Muscle of leg (tissue), 11 donors: ENCODE data around the gene CLEC18B. TPM values are rescaled to one million over a fixed set of nuclear protein-coding genes. Genes with fewer than 3 reads are reported as not detected.

Experiments used
- DNase-seq: peaks from one replicate; pipeline ENCODE4 v3.0.0; 2013
- H3K27ac ChIP-seq: one replicate; pipeline ENCODE4 v1.5.1; 2013; ENCODE audit warnings: mild to moderate bottlenecking, low read length, control low read depth
- H3K27me3 ChIP-seq: one replicate; pipeline ENCODE4 v1.6.1; 2013; ENCODE audit warnings: low read length; ENCODE audit not compliant: control insufficient read depth, insufficient read depth
- H3K36me3 ChIP-seq: one replicate; pipeline ENCODE4 v1.6.1; 2013; ENCODE audit warnings: low read length; ENCODE audit not compliant: control insufficient read depth, insufficient read depth
- H3K4me1 ChIP-seq: one replicate; pipeline ENCODE4 v1.6.1; 2013; ENCODE audit warnings: low read length; ENCODE audit not compliant: control insufficient read depth, insufficient read depth
- H3K4me3 ChIP-seq: one replicate; pipeline ENCODE4 v1.5.1; 2013; ENCODE audit warnings: low read length, control low read depth
- H3K9me3 ChIP-seq: replicated peaks from 2 replicates; pipeline ENCODE4 v1.6.1; 2013; ENCODE audit warnings: low read depth, low read length; ENCODE audit not compliant: control insufficient read depth
- WGBS: methylation state at CpG from one replicate; pipeline ENCODE4 v1.1.5; 2013; ENCODE audit warnings: missing lambda C conversion rate; ENCODE audit not compliant: insufficient coverage; 5-methylcytosine and 5-hydroxymethylcytosine counted together
- polyA plus RNA-seq, 8 donors: library from polyadenylated mRNA; unstranded; fragments of 120-200 nt; gene quantifications; one replicate each; pipeline versions ENCODE4 v1.2.1 to v1.2.3, GENCODE V29; 2013; ENCODE audit warnings: inconsistent platforms in 1 of 8, low replicate concordance in 1 of 8; ENCODE audit not compliant: insufficient read length in 8 of 8, insufficient read depth in 1 of 8
- total RNA-seq: library from RNA; stranded (reverse); fragments of 120-200 nt; gene quantifications from one replicate; pipeline ENCODE4 v1.2.4, GENCODE V29; 2013

Gene CLEC18B
- total and polyA plus RNA-seq, 9 donors: 0.95 to 3.1 (median 1.8) TPM; not detected in 1

DNA sequence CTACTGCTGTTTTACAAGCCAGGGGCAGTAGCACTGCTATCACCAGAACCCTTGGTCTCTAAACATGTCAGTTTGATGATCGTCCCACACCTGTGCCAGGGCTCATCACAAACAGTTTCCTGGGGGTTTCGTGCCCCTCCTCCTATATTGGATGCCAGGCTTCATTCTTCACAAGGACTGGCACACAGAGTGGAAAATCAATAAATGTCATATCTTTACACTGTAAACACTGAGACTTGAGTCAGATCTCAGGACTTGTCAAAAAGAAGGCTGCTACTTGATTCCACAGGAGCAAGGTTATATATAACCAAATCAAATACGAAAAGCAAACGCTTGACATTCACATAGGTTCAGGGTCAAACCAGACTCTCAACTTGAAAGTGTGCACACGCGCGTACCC lies 39.3 kb upstream of the CLEC18B start:
- Histone ChIP-seq H3K9me3 (no peaks in the 10 kb centered on the region), H3K4me1 (no peaks in the 10 kb centered on the region), H3K27ac (no peak overlapping the region), H3K27me3 (no peaks in the 10 kb centered on the region), H3K4me3 (no peak overlapping the region), H3K36me3 (peaks cover 85% of the 10 kb centered on the region)
- 100% methylated on average over 2 of the region's 7 CpGs for WGBS
- no peak for DNase-seq

- no peaks in the 10 kb centered on the region for H3K27me3 ChIP-seq
- H3K4me1 ChIP-seq: no peaks in the 10 kb centered on the region
- H3K9me3 ChIP-seq: no peaks in the 10 kb centered on the region
- no peak for DNase-seq
- H3K4me3 ChIP-seq: no peak overlapping the region
- H3K36me3 ChIP-seq: peaks cover 81% of the 10 kb centered on the region
- WGBS: 96% methylated on average over 14 of the region's 16 CpGs
- no peak overlapping the region for H3K27ac ChIP-seq
Observed at GRCh38 chr16:74456290-74456625, 35.0 kb upstream of the CLEC18B start.

GRCh38 chr16:74455619-74456289 lies 34.5 kb upstream of the CLEC18B start:
- DNase-seq: no peak
- Histone ChIP-seq H3K36me3 (peaks cover 81% of the 10 kb centered on the region), H3K9me3 (no peaks in the 10 kb centered on the region), H3K4me3 (no peak overlapping the region), H3K27me3 (no peaks in the 10 kb centered on the region), H3K4me1 (no peaks in the 10 kb centered on the region), H3K27ac (no peak overlapping the region)
- WGBS: 87% methylated on average over 9 of the region's 10 CpGs

DNA sequence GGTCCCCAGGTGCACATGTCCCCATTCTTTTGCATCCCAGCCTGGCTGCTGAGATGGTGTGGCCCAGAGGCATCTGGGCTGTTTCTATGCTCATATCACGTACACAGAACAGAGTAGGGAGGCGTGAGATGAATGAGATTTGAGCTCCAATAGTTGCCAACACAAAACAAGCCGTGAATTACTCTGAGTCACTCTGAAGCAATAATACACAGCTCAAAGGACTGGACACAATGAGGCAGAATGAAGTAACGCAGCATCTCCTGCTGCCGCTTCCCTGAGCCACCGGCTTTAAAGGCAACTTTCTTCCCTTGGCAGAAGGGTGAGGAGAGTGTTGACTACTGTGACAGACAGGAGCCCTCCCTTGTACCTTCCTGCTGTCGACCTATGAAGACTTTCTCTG lies 33.9 kb upstream of the CLEC18B start:
- no peak overlapping the region for H3K27ac ChIP-seq
- H3K4me1 ChIP-seq: no peaks in the 10 kb centered on the region
- H3K9me3 ChIP-seq: no peaks in the 10 kb centered on the region
- no peaks in the 10 kb centered on the region for H3K27me3 ChIP-seq
- H3K4me3 ChIP-seq: no peak overlapping the region
- peaks cover 79% of the 10 kb centered on the region for H3K36me3 ChIP-seq
- no peak for DNase-seq
- 92% methylated on average over 4 of the region's 7 CpGs for WGBS

DNA sequence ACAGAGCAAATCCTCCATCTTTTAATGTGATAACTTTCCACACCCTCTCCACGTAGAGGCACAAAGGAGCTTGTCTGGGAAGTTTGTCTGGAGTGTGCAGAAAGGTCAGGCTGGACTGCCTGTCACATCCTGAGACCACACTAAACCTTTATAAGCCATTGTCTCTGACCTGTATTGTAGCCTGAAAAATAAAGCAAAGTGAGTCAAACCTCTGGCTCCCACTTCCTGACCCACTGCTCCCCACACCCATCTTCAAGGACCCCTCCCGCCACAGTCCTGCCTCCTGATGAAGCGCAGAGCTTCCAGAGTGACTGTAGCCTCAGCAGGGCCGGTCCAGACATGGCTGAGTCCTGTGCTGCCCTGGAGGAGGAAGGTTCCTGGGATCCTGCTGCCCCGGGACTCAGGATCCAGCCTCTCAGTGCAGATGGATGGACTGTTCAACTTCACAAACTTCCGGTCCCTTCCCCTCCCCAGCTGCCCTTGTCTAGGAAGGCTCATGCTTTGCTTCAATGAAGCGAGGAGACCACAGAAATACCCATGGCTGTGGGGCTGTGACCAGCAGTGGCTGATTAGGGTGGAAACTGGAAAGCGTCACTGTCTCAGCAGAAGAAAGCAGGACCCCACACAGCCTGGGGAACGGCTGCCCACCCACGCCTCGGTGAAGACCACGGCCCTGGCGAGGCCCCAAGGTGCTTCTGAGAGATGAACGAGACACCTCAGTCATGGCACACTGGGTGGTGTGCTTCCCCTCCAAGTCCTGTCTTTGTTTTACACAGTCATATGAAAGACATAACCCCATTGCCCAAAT lies 30.9 kb upstream of the CLEC18B start:
- DNase-seq: no peak
- Histone ChIP-seq H3K27me3 (no peaks in the 10 kb centered on the region), H3K4me1 (peaks cover 7% of the 10 kb centered on the region), H3K4me3 (no peak overlapping the region), H3K36me3 (peaks cover 79% of the 10 kb centered on the region), H3K9me3 (no peaks in the 10 kb centered on the region), H3K27ac (no peak overlapping the region)
- WGBS: 89% methylated on average over 5 of the region's 14 CpGs

DNA sequence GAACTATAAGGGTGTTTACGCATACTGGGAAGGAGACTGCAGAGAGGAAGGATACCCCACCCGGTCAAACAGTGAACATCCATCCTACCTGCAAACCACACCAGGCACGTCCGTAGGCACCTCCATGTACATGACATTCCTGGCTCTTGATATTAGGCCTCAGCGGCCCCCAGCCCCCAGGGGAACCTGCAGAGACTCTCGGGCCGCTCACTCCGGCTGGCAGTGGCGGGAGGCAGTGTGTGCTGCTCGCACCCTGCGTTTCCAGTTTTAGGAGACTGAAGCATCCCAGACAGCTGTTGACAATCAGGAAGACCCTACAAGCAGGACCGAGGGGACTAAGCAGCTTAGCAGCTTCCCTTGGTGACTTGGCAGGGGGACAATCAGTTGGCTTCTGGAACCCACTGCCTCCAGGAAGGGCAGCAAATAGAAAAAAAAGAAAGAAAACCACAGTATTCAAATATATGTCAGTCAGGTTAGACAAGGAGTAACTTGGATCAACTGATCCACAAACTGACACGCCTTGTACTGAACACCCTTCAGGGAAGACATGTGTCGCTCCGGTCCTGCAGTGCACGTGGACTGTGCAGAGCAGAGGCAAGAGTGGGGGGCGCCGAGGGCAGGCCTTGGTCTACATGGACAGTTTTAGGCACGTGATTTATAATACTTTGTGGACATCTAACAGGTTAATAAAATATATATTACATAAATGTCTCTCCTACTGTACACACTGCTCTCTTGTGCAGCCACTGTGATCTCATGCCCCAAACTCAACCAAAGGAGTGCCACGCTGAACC lies 29.9 kb upstream of the CLEC18B start:
- WGBS: 85% methylated on average over 13 of the region's 20 CpGs
- Histone ChIP-seq H3K9me3 (no peaks in the 10 kb centered on the region), H3K27me3 (no peaks in the 10 kb centered on the region), H3K36me3 (peaks cover 69% of the 10 kb centered on the region), H3K4me1 (peaks cover 7% of the 10 kb centered on the region), H3K27ac (no peak overlapping the region), H3K4me3 (no peak overlapping the region)
- no peak for DNase-seq

GRCh38 chr16:74450236-74450635 lies 29.0 kb upstream of the CLEC18B start:
- H3K9me3 ChIP-seq: no peaks in the 10 kb centered on the region
- H3K36me3 ChIP-seq: peaks cover 60% of the 10 kb centered on the region
- DNase-seq: no peak
- no peak overlapping the region for H3K4me3 ChIP-seq
- WGBS: 100% methylated on average over 1 of the region's 3 CpGs
- peaks cover 7% of the 10 kb centered on the region for H3K4me1 ChIP-seq
- H3K27ac ChIP-seq: no peak overlapping the region
- H3K27me3 ChIP-seq: no peaks in the 10 kb centered on the region

DNA sequence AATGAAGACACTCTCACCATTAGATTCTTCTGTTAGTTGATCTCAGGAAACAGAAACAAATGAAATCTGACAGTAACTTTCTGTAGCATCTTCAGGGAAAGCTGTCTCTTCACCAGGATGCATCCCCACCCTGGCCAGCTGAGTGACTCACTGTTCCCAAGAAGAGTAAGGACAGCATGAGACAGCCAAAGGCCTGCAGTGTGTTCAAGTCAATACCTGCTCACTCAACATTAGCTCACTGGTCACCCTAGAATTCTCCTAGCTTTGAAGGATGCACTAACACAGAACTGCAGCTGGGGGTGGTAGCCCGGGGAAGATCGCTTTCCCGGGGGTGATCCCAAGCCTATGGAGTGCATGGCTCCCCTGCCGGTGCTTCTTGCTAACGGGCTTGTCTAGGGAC lies 28.2 kb upstream of the CLEC18B start:
- Histone ChIP-seq H3K9me3 (no peaks in the 10 kb centered on the region), H3K4me1 (peaks cover 7% of the 10 kb centered on the region), H3K4me3 (no peak overlapping the region), H3K36me3 (peaks cover 54% of the 10 kb centered on the region), H3K27me3 (no peaks in the 10 kb centered on the region), H3K27ac (peak overlapping the region; percentile 42)
- 93% methylated on average over 5 of the region's 5 CpGs for WGBS
- no peak for DNase-seq

GRCh38 chr16:74448990-74449389 lies 27.7 kb upstream of the CLEC18B start:
- WGBS: no CpG with 5 or more reads among the region's 8 CpGs
- no peaks in the 10 kb centered on the region for H3K9me3 ChIP-seq
- H3K4me3 ChIP-seq: no peak overlapping the region
- H3K27me3 ChIP-seq: no peaks in the 10 kb centered on the region
- peaks cover 7% of the 10 kb centered on the region for H3K4me1 ChIP-seq
- peaks cover 54% of the 10 kb centered on the region for H3K36me3 ChIP-seq
- peak overlapping the region; percentile 42 for H3K27ac ChIP-seq
- DNase-seq: peak; percentile 57

DNA sequence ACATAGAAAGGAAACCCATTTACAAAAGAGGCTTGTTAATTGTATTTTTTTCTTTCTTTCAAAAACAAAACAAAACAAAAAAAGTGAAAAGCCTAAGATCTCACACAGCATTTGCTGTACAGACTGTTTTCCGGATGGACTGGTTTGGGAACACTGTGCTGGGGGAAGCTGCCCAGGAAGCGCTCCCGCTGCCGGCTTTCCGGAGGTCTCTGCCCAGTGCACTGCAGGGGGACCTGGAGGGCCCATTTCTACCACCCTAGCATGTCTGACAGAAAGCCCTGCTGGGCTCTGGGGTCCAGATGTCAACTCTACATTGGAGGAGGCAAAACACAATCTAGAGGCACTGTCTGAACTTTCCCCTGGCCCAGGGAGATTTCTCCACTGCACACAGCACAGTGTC lies 26.3 kb upstream of the CLEC18B start:
- WGBS: 89% methylated on average over 5 of the region's 5 CpGs
- no peak overlapping the region for H3K27ac ChIP-seq
- H3K9me3 ChIP-seq: no peaks in the 10 kb centered on the region
- H3K4me3 ChIP-seq: no peak overlapping the region
- H3K4me1 ChIP-seq: peaks cover 7% of the 10 kb centered on the region
- DNase-seq: no peak
- peaks cover 44% of the 10 kb centered on the region for H3K36me3 ChIP-seq
- no peaks in the 10 kb centered on the region for H3K27me3 ChIP-seq
